Peyer's patch (tissue), 4 donors: ENCODE data around the gene SCRN1. TPM values are rescaled to one million over a fixed set of nuclear protein-coding genes. Genes with fewer than 3 reads are reported as not detected.

ENCODE experiments used
- DNase-seq, 3 donors: peaks; one replicate each; pipeline ENCODE4 v3.0.0-alpha.2; 2017 to 2019
- H3K27ac ChIP-seq, 4 donors: fragments of 200-600 bp; sonication (generic); one replicate each; pipeline ENCODE4 v1.5.1; 2016 to 2019
- H3K27me3 ChIP-seq, 2 donors: fragments of 200-600 bp; sonication (generic); one replicate each; pipeline ENCODE4 v1.5.1; 2019
- H3K36me3 ChIP-seq, 3 donors: fragments of 200-600 bp; sonication (generic); one replicate each; pipeline ENCODE4 v1.5.1; 2016 to 2019
- H3K4me1 ChIP-seq, 4 donors: fragments of 200-600 bp; sonication (generic); one replicate each; pipeline ENCODE4 v1.5.1; 2016 to 2019
- H3K4me3 ChIP-seq, 4 donors: fragments of 200-600 bp; sonication (generic); 1 replicate in 3 of 4; 2 replicates in 1 of 4; pipeline ENCODE4 v1.5.1; 2016 to 2019; ENCODE audit warnings: mild to moderate bottlenecking in 1 of 4
- H3K9me3 ChIP-seq, 4 donors: fragments of 200-600 bp; sonication (generic); one replicate each; pipeline ENCODE4 v1.5.1; 2016 to 2019; ENCODE audit warnings: mild to moderate bottlenecking in 1 of 4
- CTCF ChIP-seq, 6 experiments: fragments of 450-650 bp in 4 of 6; fragments of 200-600 bp in 2 of 6; sonication (generic) in 1 of 6; IDR thresholded peaks; one replicate each; pipeline ENCODE4 v1.5.1; 2017 to 2019; ENCODE audit warnings: antibody characterized with exemption in 6 of 6, mild to moderate bottlenecking in 3 of 6, moderate library complexity in 1 of 6
- POLR2A ChIP-seq, 2 donors: fragments of 450-650 bp; IDR thresholded peaks; one replicate each; pipeline ENCODE4 v1.5.1; 2017; ENCODE audit warnings: antibody characterized with exemption in 2 of 2, mild to moderate bottlenecking in 2 of 2, moderate library complexity in 2 of 2
- total RNA-seq, 4 donors: library from RNA; depleted of rRNA; stranded (reverse); fragments of >200 nt; gene quantifications; one replicate each; pipeline ENCODE4 v1.1.0, GENCODE V29; 2016

SCRN1 gene
- total RNA-seq, 4 donors from 2014 or later, result 3.7 to 34.7 (median 7.4) TPM

GRCh38 chr7:29918850-29919249 lies 70.8 kb downstream of the SCRN1 start:
- Histone ChIP-seq H3K4me1 (no peaks in the 10 kb centered on the region), H3K27ac (no peak overlapping the region), H3K27me3 (no peaks in the 10 kb centered on the region), H3K36me3 (no peaks in the 10 kb centered on the region), H3K4me3 (no peak overlapping the region), H3K9me3 (no peaks in the 10 kb centered on the region)
- DNase-seq, result no peak
- TF ChIP-seq POLR2A (IDR thresholded peaks at IDR 0.05), result no peak
- no peak for TF ChIP-seq CTCF (IDR thresholded peaks at IDR 0.05)

- no peak for DNase-seq
- Histone ChIP-seq H3K4me3 (no peak overlapping the region), H3K27ac (no peak overlapping the region), H3K27me3 (no peaks in the 10 kb centered on the region), H3K36me3 (no peaks in the 10 kb centered on the region), H3K9me3 (no peaks in the 10 kb centered on the region), H3K4me1 (no peaks in the 10 kb centered on the region)
- no peak for TF ChIP-seq CTCF (IDR thresholded peaks at IDR 0.05)
- TF ChIP-seq POLR2A (IDR thresholded peaks at IDR 0.05), result no peak
Measured at GRCh38 chr7:29917641-29918040, 72.0 kb downstream of the SCRN1 start.

- DNase-seq, result no peak
- TF ChIP-seq CTCF (IDR thresholded peaks at IDR 0.05), result no peak
- no peak for TF ChIP-seq POLR2A (IDR thresholded peaks at IDR 0.05)
- H3K4me1 ChIP-seq, result no peaks in the 10 kb centered on the region
Measured at GRCh38 chr7:29915481-29916215, 74.0 kb downstream of the SCRN1 start.

GRCh38 chr7:29914180-29914579 lies 75.4 kb downstream of the SCRN1 start:
- no peak overlapping the region for H3K4me3 ChIP-seq
- no peak for DNase-seq
- no peaks in the 10 kb centered on the region for H3K9me3 ChIP-seq

More at GRCh38 chr7:29915481-29916215, 74.0 kb downstream of the SCRN1 start:
- H3K27me3 ChIP-seq, result no peaks in the 10 kb centered on the region
- no peaks in the 10 kb centered on the region for H3K9me3 ChIP-seq
- H3K36me3 ChIP-seq, result no peaks in the 10 kb centered on the region
- no peak overlapping the region for H3K27ac ChIP-seq
- no peak overlapping the region for H3K4me3 ChIP-seq

GRCh38 chr7:29906200-29907022 lies 83.2 kb downstream of the SCRN1 start:
- no peaks in the 10 kb centered on the region for H3K4me1 ChIP-seq
- TF ChIP-seq POLR2A (IDR thresholded peaks at IDR 0.05) (no peak), CTCF (IDR thresholded peaks at IDR 0.05) (no peak)
- no peak for DNase-seq
- no peaks in the 10 kb centered on the region for H3K36me3 ChIP-seq
- no peaks in the 10 kb centered on the region for H3K27me3 ChIP-seq
- H3K27ac ChIP-seq, result no peak overlapping the region
- peaks cover 0 to 14% (median 0%) of the 10 kb centered on the region in 4 donors for H3K9me3 ChIP-seq
- no peak overlapping the region for H3K4me3 ChIP-seq

More at GRCh38 chr7:29914180-29914579, 75.4 kb downstream of the SCRN1 start:
- Histone ChIP-seq H3K27me3 (no peaks in the 10 kb centered on the region), H3K4me1 (no peaks in the 10 kb centered on the region), H3K27ac (no peak overlapping the region), H3K36me3 (no peaks in the 10 kb centered on the region)
- TF ChIP-seq POLR2A (IDR thresholded peaks at IDR 0.05) (no peak), CTCF (IDR thresholded peaks at IDR 0.05) (no peak)
